ENCODE data around the gene ACTA2. TPM values are rescaled to one million over a fixed set of nuclear protein-coding genes. Genes with fewer than 3 reads are reported as not detected.

The ACTA2 gene
- polyA plus RNA-seq, 4 donors: 6.5 to 274 (median 82.6) TPM

DNA sequence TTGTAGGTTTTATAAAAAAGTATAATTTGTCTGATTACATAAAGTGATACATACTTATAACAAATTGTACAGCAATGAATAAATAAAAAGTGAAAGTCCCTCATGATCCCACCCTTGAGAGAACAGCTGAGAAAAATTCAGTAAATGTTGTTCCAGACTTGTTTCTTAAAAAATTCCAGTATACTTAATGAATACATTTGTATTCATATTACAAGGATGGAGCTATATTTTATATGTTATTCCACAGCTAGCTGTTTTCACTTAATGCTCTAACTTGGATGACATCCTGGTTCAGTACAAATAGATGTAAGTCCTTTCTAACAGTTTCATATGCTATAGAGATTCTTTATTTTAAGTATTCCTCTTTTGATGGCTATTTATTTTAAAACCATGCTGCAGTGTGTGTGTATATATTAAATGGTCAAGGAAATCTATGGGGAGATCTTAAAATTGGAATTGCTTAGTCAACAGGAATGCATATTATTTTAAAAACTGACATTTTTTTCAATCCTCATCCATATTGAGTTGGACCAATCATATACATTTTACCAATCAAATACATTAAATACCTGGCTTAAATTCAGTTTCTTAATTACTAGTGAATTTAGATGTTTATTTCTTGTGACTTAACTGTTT lies 63.6 kb downstream of the ACTA2 start:
- no peak overlapping the region for H3K4me3 ChIP-seq (ENCODE audit: low read depth in 1 of 3, low read length in 3 of 3)
- H3K9me3 ChIP-seq (ENCODE audit: control insufficient read depth in 2 of 2, insufficient read depth in 1 of 2, low read depth in 1 of 2, low read length in 1 of 2): no peaks in the 10 kb centered on the region
- no peak for DNase-seq
- H3K27ac ChIP-seq (ENCODE audit: low read depth in 1 of 3, low read length in 2 of 3): no peak overlapping the region
- H3K36me3 ChIP-seq (ENCODE audit: control insufficient read depth in 3 of 3, insufficient read depth in 2 of 3, low read depth in 1 of 3, low read length in 3 of 3): peaks cover 0 to 3% (median 0%) of the 10 kb centered on the region in 3 donors
- no peak for FAIRE-seq
- H3K27me3 ChIP-seq (ENCODE audit: control insufficient read depth in 3 of 3, insufficient read depth in 3 of 3, low read length in 3 of 3): no peaks in the 10 kb centered on the region
- peaks cover 5 to 25% (median 9%) of the 10 kb centered on the region in 3 donors for H3K4me1 ChIP-seq (ENCODE audit: control insufficient read depth in 3 of 3, insufficient read depth in 2 of 3, low read depth in 1 of 3, low read length in 2 of 3)

DNA sequence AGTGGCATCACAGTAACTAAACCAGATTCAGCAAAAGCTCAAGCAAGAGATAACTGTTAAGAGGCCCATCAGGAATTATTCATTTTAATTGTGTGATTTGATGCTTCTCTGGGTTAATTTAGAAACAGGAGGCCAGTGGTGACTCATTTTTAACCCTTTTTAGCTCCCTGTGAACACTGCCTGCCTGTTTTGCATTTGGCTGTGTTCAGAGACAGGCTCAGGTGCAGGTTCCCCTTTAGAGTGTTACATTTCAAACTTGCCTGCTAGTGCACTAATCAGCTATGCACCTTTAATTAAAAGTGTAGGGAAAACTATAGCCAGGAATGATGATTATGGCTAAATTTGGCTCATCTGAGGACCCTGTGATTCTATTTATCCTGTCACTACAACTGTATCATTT lies 66.0 kb downstream of the ACTA2 start:
- H3K36me3 ChIP-seq (ENCODE audit: control insufficient read depth in 3 of 3, insufficient read depth in 2 of 3, low read depth in 1 of 3, low read length in 3 of 3): peaks cover 0 to 3% (median 0%) of the 10 kb centered on the region in 3 donors
- H3K9me3 ChIP-seq (ENCODE audit: control insufficient read depth in 2 of 2, insufficient read depth in 1 of 2, low read depth in 1 of 2, low read length in 1 of 2): no peaks in the 10 kb centered on the region
- DNase-seq (no peak), FAIRE-seq (no peak)
- H3K4me1 ChIP-seq (ENCODE audit: control insufficient read depth in 3 of 3, insufficient read depth in 2 of 3, low read depth in 1 of 3, low read length in 2 of 3): peaks cover 5 to 23% (median 17%) of the 10 kb centered on the region in 3 donors
- no peak overlapping the region for H3K27ac ChIP-seq (ENCODE audit: low read depth in 1 of 3, low read length in 2 of 3)
- no peaks in the 10 kb centered on the region for H3K27me3 ChIP-seq (ENCODE audit: control insufficient read depth in 3 of 3, insufficient read depth in 3 of 3, low read length in 3 of 3)
- H3K4me3 ChIP-seq (ENCODE audit: low read depth in 1 of 3, low read length in 3 of 3): no peak overlapping the region

Other genes starting within 250 kb of the ACTA2 start
- gene LIPK, start 246.5 kb downstream of the ACTA2 start, polyA plus RNA-seq: not detected
- under 1 TPM in 1 of 4 donors, not detected in 3; 0.04 TPM for gene LIPN, start 192.8 kb downstream of the ACTA2 start, polyA plus RNA-seq
- gene LIPM, start 150.0 kb downstream of the ACTA2 start, polyA plus RNA-seq: under 1 TPM in 1 of 4 donors, not detected in 3; 0.13 TPM
- gene ANKRD22, start 100.9 kb downstream of the ACTA2 start, polyA plus RNA-seq: 1 to 10 TPM in 3 of 4 donors, under 1 TPM in 1; 0.81 to 8.5 (median 2.2) TPM
- gene STAMBPL1, start 72.5 kb downstream of the ACTA2 start, polyA plus RNA-seq: 10 to 100 TPM in 2 of 4 donors, 1 to 10 TPM in 2; 2.9 to 27.7 (median 9.4) TPM
- 10 to 100 TPM in 1 of 4 donors, 1 to 10 TPM in 3; 3.4 to 11.3 (median 5.7) TPM for gene FAS, start 38.0 kb upstream of the ACTA2 start, polyA plus RNA-seq